Smooth muscle cell of the umbilical artery (primary cell): Measurements from ENCODE around the gene MRPS25. TPM values are rescaled to one million over a fixed set of nuclear protein-coding genes. Genes with fewer than 3 reads are reported as not detected.

Source experiments
- total RNA-seq: library from RNA; depleted of rRNA; stranded (reverse); fragments of >200 nt; gene quantifications from 2 replicates; pipeline ENCODE4 v1.2.3, GENCODE V29; 2014

Gene MRPS25
- total RNA-seq = 16.6 and 21.1 TPM in 2 replicates

GRCh38 chr3:15064835-15065549 lies at the start of gene MRPS25:
MRPS25 (minus strand) TSS chr3:15065315; CDS start chr3:15065194, 121 bp downstream.

DNA sequence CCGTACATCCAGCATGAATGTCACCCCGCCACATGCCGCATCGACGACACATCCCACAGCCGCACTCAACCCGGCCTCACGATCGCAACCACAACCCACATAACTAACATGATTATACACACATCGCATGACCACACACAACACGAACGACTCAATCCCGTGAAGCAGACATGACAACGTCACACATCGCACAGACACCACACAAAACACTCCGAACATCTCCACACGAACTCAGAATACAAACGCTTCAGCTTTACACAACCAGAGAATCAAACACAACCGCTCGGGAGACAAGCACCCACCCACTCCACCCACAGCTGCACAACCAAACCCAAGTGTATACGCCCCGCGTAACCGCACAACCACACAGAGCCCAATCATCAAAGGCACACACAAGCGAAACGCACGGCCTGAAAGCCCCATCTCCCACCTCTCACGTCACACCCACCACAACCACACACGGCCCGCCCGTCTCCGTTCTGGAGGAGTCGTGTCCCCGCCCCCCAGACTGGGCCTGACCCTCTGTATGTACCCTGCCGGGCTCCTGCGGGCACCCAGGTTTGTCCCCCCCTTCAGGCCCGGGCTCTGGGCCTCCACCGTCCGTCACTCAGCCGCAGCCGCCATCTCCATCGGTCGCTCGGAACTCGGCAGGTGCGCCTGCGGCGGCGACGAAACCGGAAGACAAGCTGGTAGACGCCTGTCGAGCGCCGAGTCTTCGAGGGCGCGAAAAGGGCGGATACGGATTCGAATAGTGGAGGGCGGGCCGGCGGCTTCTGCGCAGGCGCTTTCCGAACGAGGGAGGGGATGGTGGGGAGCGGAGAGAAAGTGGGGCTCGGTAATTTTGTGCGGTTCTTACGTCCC lies 33.6 kb upstream of the MRPS25 start, which contains the start of gene RBSN:
RBSN (minus strand) TSS at position 646 of the 861 bp plus-strand sequence. CDS start 3,028 bp downstream, outside the sequence.

Other genes starting within 250 kb of the MRPS25 start
- gene FGD5, start 246.4 kb downstream of the MRPS25 start, total RNA-seq = 0.23 and 0.59 TPM in 2 replicates
- gene NR2C2, start 117.7 kb downstream of the MRPS25 start, total RNA-seq = 22.9 and 30.6 TPM in 2 replicates
- gene RBSN, start 33.8 kb upstream of the MRPS25 start, total RNA-seq = 24.1 and 28.2 TPM in 2 replicates
- 34.4 and 41.1 TPM in 2 replicates for gene CAPN7, start 140.9 kb upstream of the MRPS25 start, total RNA-seq